Stomach (tissue), 9 donors: ENCODE results near the gene RHOT2. TPM values are rescaled to one million over a fixed set of nuclear protein-coding genes. Genes with fewer than 3 reads are reported as not detected.
A peak's percentile ranks its signal among the peaks of the same experiment; 100 is the strongest.

Experiments used
- DNase-seq, 2 donors: peaks; one replicate each; pipeline versions ENCODE4 v3.0.0 to v3.0.0-alpha.2; 2013 to 2019
- H3K27ac ChIP-seq, 5 donors: fragments of 200-600 bp in 4 of 5; sonication (generic) in 4 of 5; one replicate each; pipeline ENCODE4 v1.5.1; 2013 to 2019; ENCODE audit warnings: mild to moderate bottlenecking in 1 of 5, moderate library complexity in 1 of 5
- H3K27me3 ChIP-seq, 3 donors: fragments of 200-600 bp; sonication (generic); one replicate each; pipeline ENCODE4 v1.5.1; 2017 to 2019; ENCODE audit warnings: mixed run types in 1 of 3
- H3K36me3 ChIP-seq, 4 donors: fragments of 200-600 bp; sonication (generic); 1 replicate in 3 of 4; 2 replicates in 1 of 4; pipeline ENCODE4 v1.5.1; 2016 to 2019
- H3K4me1 ChIP-seq, 4 donors: fragments of 200-600 bp; sonication (generic); one replicate each; pipeline ENCODE4 v1.5.1; 2016 to 2019
- H3K4me3 ChIP-seq, 4 donors: fragments of 200-600 bp; sonication (generic) in 3 of 4; one replicate each; pipeline ENCODE4 v1.5.1; 2016 to 2019; ENCODE audit warnings: mild to moderate bottlenecking in 1 of 4
- H3K9me3 ChIP-seq, 4 donors: fragments of 200-600 bp; sonication (generic); one replicate each; pipeline ENCODE4 v1.5.1; 2016 to 2019
- EP300 ChIP-seq: sonication (generic); formaldehyde crosslinking; IDR thresholded peaks from one replicate; pipeline ENCODE4 v1.6.1; 2017; ENCODE audit warnings: antibody characterized with exemption
- POLR2A ChIP-seq, 4 donors: fragments of 450-650 bp; IDR thresholded peaks; one replicate each; pipeline ENCODE4 v1.6.1; 2016; ENCODE audit warnings: antibody characterized with exemption in 4 of 4, control low read depth in 2 of 4, mild to moderate bottlenecking in 1 of 4, moderate library complexity in 1 of 4
- POLR2AphosphoS5 ChIP-seq, 3 donors: sonication (generic); formaldehyde crosslinking; IDR thresholded peaks; one replicate each; pipeline ENCODE4 v1.6.1; 2016; ENCODE audit warnings: antibody characterized with exemption in 3 of 3
- WGBS, 5 donors: extraction: QIAGEN DNeasy Blood & Tissue Kit in 3 of 5; methylation state at CpG; one replicate each; pipeline versions ENCODE4 v1.1.5 to v1.1.7; 2013 to 2018; 5-methylcytosine and 5-hydroxymethylcytosine counted together
- intact Hi-C: fragments of 100-400 bp; cut with DNase I; formaldehyde crosslinking; loops from one replicate; pipeline ENCODE4 v1.15.1; 2023; ENCODE audit warnings: low total_unique reads
- polyA plus RNA-seq, 3 donors: library from polyadenylated mRNA; stranded (reverse); fragments of 200-250 nt; gene quantifications; one replicate each; pipeline ENCODE4 v1.2.3, GENCODE V29; 2013
- total RNA-seq, 5 donors: library from RNA; depleted of rRNA; stranded (reverse); fragments of >200 nt; gene quantifications; one replicate each; pipeline versions ENCODE4 v1.1.0 to v1.2.3, GENCODE V29; 2014 to 2016
- TF ChIP-seq, protein P1 (sequence below), 7 experiments: fragments of 450-650 bp in 4 of 7; fragments of 200-600 bp in 3 of 7; sonication (generic) in 3 of 7; IDR thresholded peaks; one replicate each; pipeline ENCODE4 v1.5.1; 2016 to 2019; ENCODE audit warnings: antibody characterized with exemption in 7 of 7, control low read depth in 2 of 7, mild to moderate bottlenecking in 1 of 7
- donor health status: healthy with polysubstance abuse.
- donor health status: Bipolar disorder and iron deficiency.
- donor health status: healthy.

Gene RHOT2
- total and polyA plus RNA-seq, 8 donors: 41.5 to 574 (median 117) TPM

DNA sequence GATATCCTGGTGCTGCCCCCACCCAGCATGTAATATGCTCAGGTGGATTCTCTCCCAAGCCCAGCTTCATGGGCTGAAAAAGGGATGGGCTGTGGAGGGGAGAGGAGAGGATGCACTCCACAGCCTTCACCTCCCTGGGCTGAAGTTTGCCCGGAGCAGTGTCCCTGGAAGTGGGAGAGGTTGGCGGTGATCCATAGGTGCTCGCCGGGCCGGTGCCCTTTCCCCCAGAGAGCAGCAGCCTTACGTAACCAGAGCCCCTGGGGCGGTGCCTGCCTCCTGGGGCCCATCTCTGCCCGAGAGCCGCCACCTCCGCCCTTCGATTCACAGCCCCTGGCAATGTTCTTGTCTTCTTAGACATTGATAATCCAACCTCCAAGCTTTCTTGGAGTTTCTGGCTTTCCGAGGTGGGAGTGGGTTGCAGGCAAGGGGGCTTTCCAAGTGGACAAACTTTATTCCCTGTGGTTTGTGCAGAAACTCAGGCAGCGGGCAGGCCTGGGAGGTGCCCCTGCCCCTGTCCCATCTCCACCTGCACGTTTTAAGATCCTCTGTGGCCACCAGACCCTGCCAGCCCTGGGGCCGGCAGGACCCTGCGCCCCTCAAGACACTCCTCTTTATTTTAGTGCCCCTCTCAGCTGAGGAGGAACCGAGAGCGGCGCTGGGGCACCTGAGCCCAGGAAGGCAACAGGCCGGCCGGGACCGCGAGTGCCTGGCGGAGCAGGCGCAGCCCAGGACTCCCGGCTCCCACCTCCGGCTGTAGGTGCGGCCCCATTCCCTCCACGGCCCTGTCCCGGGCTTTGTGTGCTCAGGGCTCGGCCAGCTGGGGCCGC, 21.9 kb upstream of the RHOT2 start:
- DNase-seq: peak; percentile 83 to 86
- H3K27ac ChIP-seq: peak overlapping the region; percentile 88 to 95 (median 90)
- H3K4me1 ChIP-seq: peaks cover 66 to 92% (median 87%) of the 10 kb centered on the region in 4 donors
- H3K36me3 ChIP-seq: no peaks in the 10 kb centered on the region
- no peaks in the 10 kb centered on the region for H3K9me3 ChIP-seq
- no peaks in the 10 kb centered on the region for H3K27me3 ChIP-seq
- intact Hi-C loops: no loop called here
- no peak for TF ChIP-seq POLR2AphosphoS5 (IDR thresholded peaks at IDR 0.05)
- TF ChIP-seq EP300: no peak
- TF ChIP-seq, protein P1, sequence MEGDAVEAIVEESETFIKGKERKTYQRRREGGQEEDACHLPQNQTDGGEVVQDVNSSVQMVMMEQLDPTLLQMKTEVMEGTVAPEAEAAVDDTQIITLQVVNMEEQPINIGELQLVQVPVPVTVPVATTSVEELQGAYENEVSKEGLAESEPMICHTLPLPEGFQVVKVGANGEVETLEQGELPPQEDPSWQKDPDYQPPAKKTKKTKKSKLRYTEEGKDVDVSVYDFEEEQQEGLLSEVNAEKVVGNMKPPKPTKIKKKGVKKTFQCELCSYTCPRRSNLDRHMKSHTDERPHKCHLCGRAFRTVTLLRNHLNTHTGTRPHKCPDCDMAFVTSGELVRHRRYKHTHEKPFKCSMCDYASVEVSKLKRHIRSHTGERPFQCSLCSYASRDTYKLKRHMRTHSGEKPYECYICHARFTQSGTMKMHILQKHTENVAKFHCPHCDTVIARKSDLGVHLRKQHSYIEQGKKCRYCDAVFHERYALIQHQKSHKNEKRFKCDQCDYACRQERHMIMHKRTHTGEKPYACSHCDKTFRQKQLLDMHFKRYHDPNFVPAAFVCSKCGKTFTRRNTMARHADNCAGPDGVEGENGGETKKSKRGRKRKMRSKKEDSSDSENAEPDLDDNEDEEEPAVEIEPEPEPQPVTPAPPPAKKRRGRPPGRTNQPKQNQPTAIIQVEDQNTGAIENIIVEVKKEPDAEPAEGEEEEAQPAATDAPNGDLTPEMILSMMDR (IDR thresholded peaks at IDR 0.05): no peak
- no peak for TF ChIP-seq POLR2A (IDR thresholded peaks at IDR 0.05)
- WGBS, 5 donors: 38 to 58% (median 55%) methylated on average over 23 to 32 of the region's 32 CpGs
- peak overlapping the region in 1 of 4 donors; percentile 28 for H3K4me3 ChIP-seq

DNA sequence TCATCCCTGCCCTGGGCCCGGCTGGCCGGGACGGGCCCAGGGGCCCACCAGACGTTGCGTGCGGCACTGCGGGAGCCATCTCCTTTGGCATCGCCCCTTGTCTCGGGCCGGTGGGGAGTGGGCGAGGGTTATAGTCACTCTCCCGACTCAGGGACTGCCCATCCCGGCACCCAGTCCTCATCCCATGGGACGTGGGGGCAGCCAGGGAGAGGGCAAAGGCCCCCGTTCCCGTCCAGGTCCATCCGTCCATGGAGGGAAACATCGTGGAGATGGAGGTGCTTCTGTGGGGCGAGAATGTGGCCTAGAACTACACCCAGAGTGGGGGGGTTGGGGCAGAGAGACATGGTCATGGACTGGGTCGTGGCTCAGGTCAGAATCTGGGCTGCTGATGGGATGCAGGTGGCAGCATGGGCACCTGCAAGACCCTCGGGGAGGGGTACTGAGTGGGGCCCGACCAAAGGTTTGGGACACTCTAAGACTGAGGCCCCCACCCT, 21.2 kb upstream of the RHOT2 start:
- Histone ChIP-seq H3K9me3 (no peaks in the 10 kb centered on the region), H3K27ac (peak overlapping the region; percentile 88 to 95 (median 90)), H3K27me3 (no peaks in the 10 kb centered on the region), H3K36me3 (peaks cover 0 to 5% (median 2%) of the 10 kb centered on the region in 4 donors), H3K4me3 (peak overlapping the region in 1 of 4 donors; percentile 28), H3K4me1 (peaks cover 66 to 89% (median 84%) of the 10 kb centered on the region in 4 donors)
- no peak for TF ChIP-seq POLR2A (IDR thresholded peaks at IDR 0.05)
- DNase-seq: no peak
- intact Hi-C loops: no loop called here
- WGBS, 5 donors: 61 to 66% (median 63%) methylated on average over 21 to 22 of the region's 22 CpGs

DNA sequence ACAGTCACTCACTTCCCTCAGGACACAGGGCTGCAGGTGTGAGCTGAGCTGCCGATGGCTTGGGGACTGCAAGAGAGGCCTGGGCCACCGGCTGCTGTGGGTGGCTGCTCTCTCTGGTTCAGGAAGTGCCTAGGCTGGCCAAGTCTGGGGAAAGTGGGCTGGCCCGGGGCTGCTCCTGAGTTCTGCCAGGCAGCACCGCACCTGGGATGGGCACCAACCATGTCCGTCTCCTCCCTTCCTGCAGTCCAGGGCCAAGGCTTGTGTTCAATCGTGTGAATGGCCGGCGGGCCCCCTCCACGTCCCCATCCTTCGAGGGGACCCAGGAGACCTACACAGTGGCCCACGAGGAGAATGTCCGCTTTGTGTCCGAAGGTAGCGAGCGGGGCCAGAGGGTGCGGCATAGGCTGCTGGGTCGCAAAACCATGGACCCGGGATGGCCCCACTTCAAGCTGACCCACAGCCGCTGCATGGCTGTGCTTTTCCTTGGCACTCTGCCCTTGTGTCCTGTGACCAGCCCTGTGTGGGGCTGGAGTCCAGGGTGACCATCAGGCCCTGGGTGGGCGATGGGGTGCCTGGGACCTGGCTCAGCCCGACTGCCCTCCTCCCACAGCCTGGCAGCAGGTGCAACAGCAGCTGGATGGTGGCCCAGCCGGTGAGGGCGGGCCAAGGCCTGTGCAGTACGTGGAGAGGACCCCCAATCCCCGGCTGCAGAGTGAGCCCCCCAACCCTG, 20.6 kb upstream of the RHOT2 start:
- H3K27me3 ChIP-seq: no peaks in the 10 kb centered on the region
- DNase-seq: peak in 1 of 2 donors; percentile 70
- H3K27ac ChIP-seq: peak overlapping the region; percentile 88 to 95 (median 90)
- no peak for TF ChIP-seq POLR2AphosphoS5 (IDR thresholded peaks at IDR 0.05)
- TF ChIP-seq, protein P1 (IDR thresholded peaks at IDR 0.05): no peak
- no peak for TF ChIP-seq POLR2A (IDR thresholded peaks at IDR 0.05)
- no peak for TF ChIP-seq EP300
- H3K36me3 ChIP-seq: peaks cover 0 to 10% (median 8%) of the 10 kb centered on the region in 4 donors
- 45 to 70% (median 59%) methylated on average over 12 to 25 of the region's 25 CpGs for WGBS, 5 donors
- peak overlapping the region in 1 of 4 donors; percentile 99 for H3K4me3 ChIP-seq
- H3K4me1 ChIP-seq: peaks cover 63 to 87% (median 83%) of the 10 kb centered on the region in 4 donors
- intact Hi-C loops: no loop called here
- H3K9me3 ChIP-seq: no peaks in the 10 kb centered on the region

DNA sequence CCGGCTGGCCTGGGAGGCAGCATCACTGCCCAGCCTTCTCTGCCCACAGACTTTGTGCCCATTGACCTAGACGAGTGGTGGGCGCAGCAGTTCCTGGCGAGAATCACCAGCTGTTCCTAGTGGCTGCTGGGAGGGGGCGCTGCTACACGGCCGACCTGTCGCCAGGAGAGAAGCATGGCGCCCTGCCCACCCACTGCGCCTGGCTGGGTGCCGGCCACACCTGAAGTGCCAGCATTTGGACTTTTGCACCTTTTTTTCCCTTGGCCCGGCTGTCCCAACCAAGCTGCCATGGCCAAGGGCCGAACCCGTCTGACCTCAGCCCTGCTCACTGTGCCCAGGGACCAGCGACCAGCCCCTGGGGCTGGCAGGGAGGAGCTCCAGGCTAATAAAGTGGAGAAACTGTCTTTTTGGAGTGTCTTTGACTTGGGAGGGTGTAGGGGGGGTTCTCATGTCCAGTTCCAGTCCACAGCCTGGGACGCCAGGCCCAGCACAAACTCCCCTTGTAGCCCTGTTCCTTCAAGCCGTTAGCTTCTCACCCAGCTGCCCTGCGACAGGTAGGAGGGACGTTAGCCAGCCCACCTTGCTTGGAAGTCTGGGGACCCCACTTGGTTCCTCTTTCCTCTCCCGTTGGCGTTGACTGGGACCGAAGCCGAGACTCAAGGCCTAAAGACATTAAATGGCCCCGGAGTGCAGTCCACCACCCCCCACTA, 19.7 kb upstream of the RHOT2 start:
- intact Hi-C loops: no loop called here
- DNase-seq: peak; percentile 76 to 83
- TF ChIP-seq, protein P1 (IDR thresholded peaks at IDR 0.05): peak in 4 of 7 experiments; percentile 22 to 46 (median 32)
- TF ChIP-seq POLR2A (IDR thresholded peaks at IDR 0.05) (no peak), POLR2AphosphoS5 (IDR thresholded peaks at IDR 0.05) (peak in 2 of 3 donors; percentile 4 to 21), EP300 (no peak)
- Histone ChIP-seq H3K4me3 (peak overlapping the region; percentile 73 to 99 (median 90)), H3K9me3 (no peaks in the 10 kb centered on the region), H3K27me3 (no peaks in the 10 kb centered on the region), H3K4me1 (peaks cover 54 to 78% (median 74%) of the 10 kb centered on the region in 4 donors), H3K27ac (peak overlapping the region; percentile 88 to 95 (median 90)), H3K36me3 (peaks cover 0 to 18% (median 14%) of the 10 kb centered on the region in 4 donors)
- 18 to 47% (median 24%) methylated on average over 22 to 24 of the region's 24 CpGs for WGBS, 5 donors
